ENCODE measurements around the gene PDF.
"Not testable (repeated sequence)": the region's sequence is repeated elsewhere in the genome, so short reads cannot be mapped to it uniquely, and the experiment has no call there.

PDF gene

GRCh38 chr16:69314534-69314933 lies 15.9 kb downstream of the PDF start:
- DNase-seq: no peak

- DNase-seq: no peak
Observed at GRCh38 chr16:69313469-69313868, 16.9 kb downstream of the PDF start.

GRCh38 chr16:69311533-69312387 lies 18.6 kb downstream of the PDF start:
- no peak for DNase-seq

GRCh38 chr16:69310653-69311532 lies 19.5 kb downstream of the PDF start, which contains the start of gene VPS4A:
Gene VPS4A (plus strand): TSS chr16:69311350. CDS start chr16:69311512, 162 bp downstream.
- peak; percentile 84 for DNase-seq

GRCh38 chr16:69309316-69309715 lies 21.1 kb downstream of the PDF start:
- no peak for DNase-seq

GRCh38 chr16:69307856-69308255 lies 22.5 kb downstream of the PDF start:
- no peak for DNase-seq

- no peak for DNase-seq
Observed at GRCh38 chr16:69307091-69307490, 23.3 kb downstream of the PDF start.

- DNase-seq: no peak
Observed at GRCh38 chr16:69306031-69306430, 24.4 kb downstream of the PDF start.

- DNase-seq: no peak
Observed at GRCh38 chr16:69302301-69302700, 28.1 kb downstream of the PDF start.

- DNase-seq: no peak
Observed at GRCh38 chr16:69301861-69302260, 28.5 kb downstream of the PDF start.

GRCh38 chr16:69301187-69301586 lies 29.2 kb downstream of the PDF start:
- DNase-seq: no peak

- DNase-seq: no peak
Observed at GRCh38 chr16:69298261-69298660, 32.1 kb downstream of the PDF start.

- DNase-seq: not testable (repeated sequence)
Observed at GRCh38 chr16:69296771-69297170, 33.6 kb downstream of the PDF start.

- DNase-seq: no peak
Observed at GRCh38 chr16:69294051-69294450, 36.3 kb downstream of the PDF start.

GRCh38 chr16:69293401-69293800 lies 37.0 kb downstream of the PDF start:
- no peak for DNase-seq

- not testable (repeated sequence) for DNase-seq
Observed at GRCh38 chr16:69291657-69292056, 38.7 kb downstream of the PDF start.

- DNase-seq: peak; percentile 19
Observed at GRCh38 chr16:69286941-69287713, 43.3 kb downstream of the PDF start.

GRCh38 chr16:69285240-69285639 lies 45.1 kb downstream of the PDF start:
- no peak for DNase-seq

- no peak for DNase-seq
Observed at GRCh38 chr16:69283851-69284250, 46.5 kb downstream of the PDF start.

- DNase-seq: no peak
Observed at GRCh38 chr16:69277413-69277812, 53.0 kb downstream of the PDF start.
